DND-41 (cell line): ENCODE data around the gene SCN5A.

Source experiments
- ATAC-seq: fragments of 200-7000 bp; cut with Tn5 transposase; 3 replicates; pipeline ENCODE4 v1.9.1; 2021; ENCODE audit warnings: low read depth; ENCODE audit not compliant: insufficient read depth
- DNase-seq: peaks from one replicate; pipeline ENCODE4 v3.0.0-alpha.2; 2020
- H2AFZ ChIP-seq: 2 replicates; pipeline ENCODE4 v1.6.0; 2012; ENCODE audit warnings: low read depth, low read length
- H3K27ac ChIP-seq: 2 replicates; pipeline ENCODE4 v1.5.1; 2012; ENCODE audit warnings: low read length, inconsistent platforms
- H3K27me3 ChIP-seq: fragments of 200-600 bp; sonication (generic); 2 replicates; pipeline ENCODE4 v1.6.0; 2012; ENCODE audit warnings: low read length, mild to moderate bottlenecking, inconsistent platforms; ENCODE audit not compliant: insufficient read depth, poor library complexity
- H3K36me3 ChIP-seq: 2 replicates; pipeline ENCODE4 v1.5.1; 2012; ENCODE audit warnings: low read length, inconsistent platforms; ENCODE audit not compliant: insufficient read depth
- H3K4me1 ChIP-seq: 2 replicates; pipeline ENCODE4 v1.5.1; 2012; ENCODE audit warnings: mild to moderate bottlenecking, low read length; ENCODE audit not compliant: insufficient read depth
- H3K4me2 ChIP-seq: 2 replicates; pipeline ENCODE4 v1.6.0; 2012; ENCODE audit warnings: mild to moderate bottlenecking, moderate library complexity, low read length, inconsistent platforms; ENCODE audit not compliant: insufficient read depth
- H3K4me3 ChIP-seq, 2 experiments: fragments of 200-600 bp in 1 of 2; shearing (Covaris generic) in 1 of 2; 2 replicates each; pipeline ENCODE4 v1.5.1; 2012 to 2016; ENCODE audit warnings: inconsistent platforms in 2 of 2, low read length in 2 of 2, mild to moderate bottlenecking in 2 of 2, low read depth in 1 of 2, moderate library complexity in 1 of 2
- H3K79me2 ChIP-seq: 2 replicates; pipeline ENCODE4 v1.6.0; 2012; ENCODE audit warnings: low read length, inconsistent platforms; ENCODE audit not compliant: insufficient read depth
- H3K9ac ChIP-seq: 2 replicates; pipeline ENCODE4 v1.6.0; 2012; ENCODE audit warnings: low read depth, mild to moderate bottlenecking, inconsistent platforms, low read length, moderate library complexity
- H3K9me3 ChIP-seq: 2 replicates; pipeline ENCODE4 v1.5.1; 2012; ENCODE audit warnings: low read length, moderate library complexity, mild to moderate bottlenecking, inconsistent platforms; ENCODE audit not compliant: insufficient read depth, severe bottlenecking
- H4K20me1 ChIP-seq: 2 replicates; pipeline ENCODE4 v1.6.0; 2012; ENCODE audit warnings: low read length; ENCODE audit not compliant: insufficient read depth
- EZH2 ChIP-seq: IDR thresholded peaks from 3 replicates; pipeline ENCODE4 v1.6.1; 2012; ENCODE audit warnings: borderline replicate concordance, low read depth, mild to moderate bottlenecking, moderate library complexity, low read length, inconsistent platforms; ENCODE audit not compliant: severe bottlenecking
- TF ChIP-seq, protein P1 (sequence below): IDR thresholded peaks from 2 replicates; pipeline ENCODE4 v1.5.1; 2012; ENCODE audit warnings: borderline replicate concordance, low read length, moderate library complexity, mild to moderate bottlenecking; ENCODE audit not compliant: poor library complexity, severe bottlenecking; ENCODE audit errors: extremely low read depth

Gene SCN5A

DNA sequence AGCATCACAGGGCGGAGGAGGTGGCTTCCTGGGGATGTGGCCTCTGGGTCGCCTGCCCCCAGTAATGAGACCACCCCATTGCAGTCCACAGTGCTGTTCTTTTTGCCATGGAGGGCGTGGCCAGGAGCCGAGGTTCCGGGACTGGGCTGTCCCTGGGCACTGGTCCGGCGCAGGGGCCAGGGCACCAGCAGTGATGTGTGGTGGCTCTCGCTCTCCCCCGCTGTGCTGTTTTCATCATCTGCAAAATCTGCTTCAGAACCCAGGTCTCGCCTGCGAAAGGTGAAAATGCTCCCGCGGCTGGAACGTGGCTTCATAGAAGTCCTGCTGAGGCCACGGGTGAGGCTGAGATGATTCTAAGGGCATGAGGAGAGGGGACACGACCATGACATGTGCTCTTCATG is 45.8 kb downstream of the SCN5A start:
- DNase-seq (no peak), ATAC-seq (no peak)
- Histone ChIP-seq H3K27me3 (no peaks in the 10 kb centered on the region), H3K4me2 (no peak overlapping the region), H3K79me2 (no peaks in the 10 kb centered on the region), H4K20me1 (no peaks in the 10 kb centered on the region), H3K4me1 (no peaks in the 10 kb centered on the region), H3K9me3 (no peaks in the 10 kb centered on the region), H3K36me3 (no peaks in the 10 kb centered on the region), H2AFZ (no peak overlapping the region), H3K27ac (no peak overlapping the region), H3K4me3 (no peak overlapping the region), H3K9ac (no peak overlapping the region)
- TF ChIP-seq, protein P1, sequence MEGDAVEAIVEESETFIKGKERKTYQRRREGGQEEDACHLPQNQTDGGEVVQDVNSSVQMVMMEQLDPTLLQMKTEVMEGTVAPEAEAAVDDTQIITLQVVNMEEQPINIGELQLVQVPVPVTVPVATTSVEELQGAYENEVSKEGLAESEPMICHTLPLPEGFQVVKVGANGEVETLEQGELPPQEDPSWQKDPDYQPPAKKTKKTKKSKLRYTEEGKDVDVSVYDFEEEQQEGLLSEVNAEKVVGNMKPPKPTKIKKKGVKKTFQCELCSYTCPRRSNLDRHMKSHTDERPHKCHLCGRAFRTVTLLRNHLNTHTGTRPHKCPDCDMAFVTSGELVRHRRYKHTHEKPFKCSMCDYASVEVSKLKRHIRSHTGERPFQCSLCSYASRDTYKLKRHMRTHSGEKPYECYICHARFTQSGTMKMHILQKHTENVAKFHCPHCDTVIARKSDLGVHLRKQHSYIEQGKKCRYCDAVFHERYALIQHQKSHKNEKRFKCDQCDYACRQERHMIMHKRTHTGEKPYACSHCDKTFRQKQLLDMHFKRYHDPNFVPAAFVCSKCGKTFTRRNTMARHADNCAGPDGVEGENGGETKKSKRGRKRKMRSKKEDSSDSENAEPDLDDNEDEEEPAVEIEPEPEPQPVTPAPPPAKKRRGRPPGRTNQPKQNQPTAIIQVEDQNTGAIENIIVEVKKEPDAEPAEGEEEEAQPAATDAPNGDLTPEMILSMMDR, result no peak
- TF ChIP-seq EZH2, result no peak

DNA sequence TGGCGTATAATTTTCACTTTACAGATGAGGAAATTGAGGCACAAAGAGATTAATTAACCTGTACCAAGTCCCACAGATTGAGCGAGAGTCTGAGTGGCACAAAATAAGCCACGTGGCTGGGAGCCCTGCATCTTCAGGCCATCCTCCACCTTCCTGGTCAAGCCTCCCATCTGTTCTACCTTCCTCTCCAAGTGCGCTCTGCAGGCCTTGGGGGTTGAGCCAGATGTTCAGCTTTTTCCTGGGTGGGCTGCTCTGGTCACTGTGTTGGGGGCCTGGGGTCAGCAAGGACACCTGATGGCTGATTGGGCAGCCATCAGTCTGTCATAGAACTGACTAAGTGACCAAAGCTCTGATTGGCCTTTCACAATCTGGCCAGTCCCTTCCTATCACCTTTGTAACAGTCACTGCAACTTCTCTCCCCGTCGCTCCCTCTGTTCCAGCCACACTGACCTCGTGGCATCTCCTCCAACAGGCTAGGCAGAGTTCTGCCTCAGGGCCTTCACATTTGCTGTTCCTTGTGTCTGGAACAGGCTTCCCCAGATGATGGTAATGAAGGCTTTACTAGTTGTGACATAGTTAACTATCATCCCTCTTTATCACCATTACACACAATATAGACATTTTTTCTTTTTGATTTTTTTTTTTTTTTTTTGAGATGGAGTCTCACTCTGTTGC is 46.8 kb downstream of the SCN5A start:
- Histone ChIP-seq H3K27me3 (no peaks in the 10 kb centered on the region), H3K9ac (no peak overlapping the region), H3K4me2 (no peak overlapping the region), H3K9me3 (no peaks in the 10 kb centered on the region), H4K20me1 (no peaks in the 10 kb centered on the region), H3K79me2 (no peaks in the 10 kb centered on the region), H3K4me1 (no peaks in the 10 kb centered on the region), H2AFZ (no peak overlapping the region), H3K27ac (no peak overlapping the region), H3K36me3 (no peaks in the 10 kb centered on the region), H3K4me3 (no peak overlapping the region)
- ATAC-seq, result no peak
- TF ChIP-seq EZH2, result no peak
- TF ChIP-seq, protein P1, result no peak
- no peak for DNase-seq

DNA sequence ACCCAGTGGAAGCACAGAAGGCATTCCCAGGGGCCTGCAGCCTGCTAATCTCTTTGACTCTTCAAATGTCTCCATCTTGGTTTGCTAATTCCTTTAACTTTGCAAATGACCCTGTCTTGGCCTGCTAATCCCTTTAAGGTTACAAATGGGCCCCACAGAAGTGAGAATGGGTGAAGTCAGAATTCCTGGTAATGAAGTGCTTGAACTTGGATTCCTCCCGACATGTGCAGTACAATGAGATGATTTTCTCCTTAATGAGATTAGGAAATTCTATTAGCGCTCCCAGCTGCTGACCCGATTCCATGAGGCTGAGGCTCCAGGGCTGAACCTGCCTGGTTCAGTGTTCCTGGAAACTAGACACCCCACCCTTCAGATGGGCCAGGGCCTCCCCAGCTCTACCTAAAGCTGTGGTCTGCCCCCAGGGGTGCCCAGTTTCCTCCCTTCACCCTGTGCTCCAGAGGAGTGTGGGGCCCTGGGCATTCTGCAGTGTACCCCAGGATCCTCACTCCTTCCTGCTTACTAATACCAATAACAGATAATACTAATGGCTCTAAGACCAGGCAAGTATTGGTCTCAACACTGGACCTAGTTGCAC is 47.4 kb downstream of the SCN5A start:
- Histone ChIP-seq H3K27me3 (no peaks in the 10 kb centered on the region), H3K4me2 (no peak overlapping the region), H3K79me2 (no peaks in the 10 kb centered on the region), H3K4me1 (no peaks in the 10 kb centered on the region), H3K36me3 (no peaks in the 10 kb centered on the region), H3K27ac (no peak overlapping the region), H2AFZ (no peak overlapping the region), H3K9me3 (no peaks in the 10 kb centered on the region), H3K4me3 (no peak overlapping the region), H3K9ac (no peak overlapping the region), H4K20me1 (no peaks in the 10 kb centered on the region)
- TF ChIP-seq EZH2, result no peak
- TF ChIP-seq, protein P1, result no peak
- no peak for ATAC-seq
- no peak for DNase-seq
